ENCODE data around the gene TMEM53.
"Not testable (repeated sequence)": the region's sequence is repeated elsewhere in the genome, so short reads cannot be mapped to it uniquely, and the experiment has no call there.

Gene TMEM53

DNA sequence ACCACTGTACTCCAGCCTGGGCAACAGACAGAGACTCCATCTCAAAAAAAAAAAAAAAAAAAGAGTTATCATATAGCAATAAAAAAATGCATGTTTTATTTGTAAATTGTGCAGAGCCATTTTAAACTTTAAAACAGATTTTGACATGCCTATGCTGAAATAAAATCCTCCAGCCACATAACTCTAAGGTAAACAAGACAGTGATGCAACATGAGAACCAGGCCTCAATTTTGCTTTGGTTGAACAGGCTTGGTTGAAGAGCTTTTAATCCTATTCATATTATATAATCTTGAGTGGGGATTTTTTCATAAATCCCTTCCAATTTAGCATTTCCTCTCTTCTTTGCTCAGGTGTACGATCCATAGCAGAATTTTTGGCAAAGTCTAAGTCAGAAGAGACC, 26.3 kb upstream of the TMEM53 start:
- no peak for TF ChIP-seq POLR2A (IDR thresholded peaks at IDR 0.05; ENCODE audit: low read depth, low read length)
- no peak for TF ChIP-seq SPI1 (IDR thresholded peaks at IDR 0.05; ENCODE audit: low read depth, low read length)
- no peak for TF ChIP-seq PAX5 (IDR thresholded peaks at IDR 0.05; ENCODE audit: insufficient read depth, low read length, severe bottlenecking)
- no peak for TF ChIP-seq POU2F2 (IDR thresholded peaks at IDR 0.05; ENCODE audit: low read depth, low read length)
- TF ChIP-seq TAF1 (IDR thresholded peaks at IDR 0.05; ENCODE audit: low read depth, low read length), result no peak
- TF ChIP-seq POLR2AphosphoS5 (IDR thresholded peaks at IDR 0.05; ENCODE audit: low read depth, low read length), result no peak
- FAIRE-seq (no peak), DNase-seq (ENCODE audit: insufficient read length, low spot score) (no peak)

DNA sequence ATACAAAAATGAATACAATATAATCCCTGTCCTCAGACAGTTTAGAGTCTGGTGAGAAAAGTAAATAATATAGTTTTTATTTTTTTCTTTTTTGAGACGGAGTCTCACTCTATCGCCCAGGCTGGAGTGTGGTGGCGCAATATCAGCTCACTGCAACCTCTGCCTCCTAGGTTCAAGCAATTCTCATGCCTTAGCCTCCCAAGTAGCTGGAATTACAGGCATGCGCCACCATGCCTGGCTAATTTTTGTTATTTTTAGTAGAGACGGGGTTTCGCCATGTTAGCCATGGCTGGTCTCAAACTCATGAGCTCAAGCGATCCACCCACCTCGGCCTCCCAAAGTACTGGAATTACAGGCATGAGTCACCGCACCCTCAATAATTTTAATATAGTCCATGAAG, 25.1 kb upstream of the TMEM53 start:
- not testable (repeated sequence) for DNase-seq (ENCODE audit: insufficient read length, low spot score); FAIRE-seq

DNA sequence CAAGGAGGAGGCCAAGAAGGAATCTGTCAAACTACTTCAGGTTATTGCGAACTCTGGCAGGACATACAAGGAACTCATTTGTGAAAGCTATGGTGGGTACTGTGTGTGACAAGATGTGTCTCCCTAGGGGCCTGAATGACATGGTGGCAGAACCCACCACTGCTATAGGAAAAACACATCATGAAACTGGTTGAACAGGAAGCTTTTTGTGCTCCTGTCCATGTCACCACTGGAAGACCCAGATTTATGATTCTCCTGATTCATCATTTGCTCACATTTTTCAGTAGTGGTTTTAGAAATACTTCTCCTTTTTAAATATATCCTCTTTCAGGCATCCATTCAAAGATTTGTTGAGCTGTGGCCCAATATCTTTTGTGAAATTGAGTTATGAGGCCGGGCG, 23.9 kb upstream of the TMEM53 start:
- TF ChIP-seq POLR2AphosphoS5 (IDR thresholded peaks at IDR 0.05; ENCODE audit: low read depth, low read length) (no peak), SPI1 (IDR thresholded peaks at IDR 0.05; ENCODE audit: low read depth, low read length) (no peak), POLR2A (IDR thresholded peaks at IDR 0.05; ENCODE audit: low read depth, low read length) (no peak), TAF1 (IDR thresholded peaks at IDR 0.05; ENCODE audit: low read depth, low read length) (no peak), POU2F2 (IDR thresholded peaks at IDR 0.05; ENCODE audit: low read depth, low read length) (no peak), PAX5 (IDR thresholded peaks at IDR 0.05; ENCODE audit: insufficient read depth, low read length, severe bottlenecking) (no peak)
- peak; percentile 79 for FAIRE-seq
- no peak for DNase-seq (ENCODE audit: insufficient read length, low spot score)

DNA sequence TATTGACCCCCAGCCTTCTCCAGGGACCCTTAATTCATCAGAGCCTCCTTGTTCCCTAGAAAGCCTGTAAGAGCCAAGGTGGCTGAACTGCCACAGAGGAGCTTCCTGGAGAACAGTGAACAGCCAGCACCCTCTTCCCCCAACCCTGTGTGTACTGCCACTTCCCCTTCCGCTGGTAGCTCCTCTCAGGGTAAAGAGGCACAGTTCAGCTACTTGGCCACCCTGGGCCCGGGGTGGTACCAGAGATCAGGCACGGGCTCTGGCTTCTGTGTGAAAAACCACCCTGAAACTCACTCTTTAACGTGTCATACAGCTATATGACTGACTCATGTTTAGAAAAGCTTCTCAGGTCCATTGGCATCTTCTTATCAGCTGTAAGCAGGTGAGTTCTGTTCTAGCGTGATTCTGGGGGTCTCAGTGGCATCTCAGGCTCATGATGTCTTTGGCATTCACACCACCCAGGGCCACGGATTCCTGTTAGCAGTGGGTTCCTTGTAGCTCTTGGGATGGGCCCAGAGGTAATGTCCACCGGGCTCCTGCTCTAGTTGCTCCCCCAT, 22.6 kb upstream of the TMEM53 start:
- TF ChIP-seq POU2F2 (IDR thresholded peaks at IDR 0.05; ENCODE audit: low read depth, low read length) (no peak), POLR2AphosphoS5 (IDR thresholded peaks at IDR 0.05; ENCODE audit: low read depth, low read length) (no peak), TAF1 (IDR thresholded peaks at IDR 0.05; ENCODE audit: low read depth, low read length) (no peak), POLR2A (IDR thresholded peaks at IDR 0.05; ENCODE audit: low read depth, low read length) (no peak), SPI1 (IDR thresholded peaks at IDR 0.05; ENCODE audit: low read depth, low read length) (peak; percentile 79)
- FAIRE-seq (peak; percentile 97), DNase-seq (ENCODE audit: insufficient read length, low spot score) (no peak)

DNA sequence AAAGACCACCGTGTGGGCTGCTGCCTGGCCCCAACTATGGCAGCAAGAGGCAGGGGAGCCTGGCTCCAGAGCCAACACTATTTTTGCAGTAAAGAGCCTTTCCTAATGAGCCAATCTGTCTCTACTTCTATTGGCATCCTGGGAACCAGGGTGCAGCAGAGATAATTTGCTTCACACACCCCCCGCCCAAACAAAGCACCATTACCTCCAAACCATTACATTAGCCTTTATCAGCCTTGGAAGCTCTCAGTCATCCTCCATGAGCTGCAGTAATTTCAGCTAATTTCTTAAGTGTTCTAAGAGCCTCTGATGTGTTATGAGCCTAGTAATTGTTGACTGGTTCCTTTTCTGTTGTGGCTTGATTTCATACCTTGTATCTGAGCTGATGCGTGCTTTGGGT, 21.8 kb upstream of the TMEM53 start:
- no peak for FAIRE-seq
- TF ChIP-seq POLR2AphosphoS5 (IDR thresholded peaks at IDR 0.05; ENCODE audit: low read depth, low read length), result no peak
- TF ChIP-seq PAX5 (IDR thresholded peaks at IDR 0.05; ENCODE audit: insufficient read depth, low read length, severe bottlenecking), result no peak
- TF ChIP-seq TAF1 (IDR thresholded peaks at IDR 0.05; ENCODE audit: low read depth, low read length), result no peak
- no peak for TF ChIP-seq POLR2A (IDR thresholded peaks at IDR 0.05; ENCODE audit: low read depth, low read length)
- no peak for TF ChIP-seq POU2F2 (IDR thresholded peaks at IDR 0.05; ENCODE audit: low read depth, low read length)
- TF ChIP-seq SPI1 (IDR thresholded peaks at IDR 0.05; ENCODE audit: low read depth, low read length), result no peak

DNA sequence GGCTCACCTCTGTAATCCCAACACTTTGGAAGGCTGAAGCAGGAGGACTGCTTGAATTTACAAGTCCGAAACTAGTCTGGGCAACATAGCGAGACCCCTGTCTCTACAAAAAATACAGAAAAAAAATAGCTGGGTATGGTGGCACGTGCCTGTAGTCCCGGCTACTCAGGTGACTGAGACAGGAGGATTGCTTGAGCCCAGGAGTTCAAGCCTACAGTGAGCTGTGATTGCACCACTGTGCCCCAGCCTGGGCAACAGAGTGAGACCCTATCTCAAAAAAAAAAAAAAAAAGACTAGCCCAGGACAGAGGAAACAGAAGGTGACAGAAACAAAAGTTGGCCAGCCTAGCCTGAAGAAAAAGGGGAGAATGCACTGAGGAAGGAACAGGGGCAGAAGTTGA, 21.4 kb upstream of the TMEM53 start:
- no peak for DNase-seq (ENCODE audit: insufficient read length, low spot score)
- no peak for FAIRE-seq
- no peak for TF ChIP-seq SPI1 (IDR thresholded peaks at IDR 0.05; ENCODE audit: low read depth, low read length)
- TF ChIP-seq PAX5 (IDR thresholded peaks at IDR 0.05; ENCODE audit: insufficient read depth, low read length, severe bottlenecking), result no peak
- no peak for TF ChIP-seq POLR2A (IDR thresholded peaks at IDR 0.05; ENCODE audit: low read depth, low read length)
- no peak for TF ChIP-seq POLR2AphosphoS5 (IDR thresholded peaks at IDR 0.05; ENCODE audit: low read depth, low read length)
- TF ChIP-seq TAF1 (IDR thresholded peaks at IDR 0.05; ENCODE audit: low read depth, low read length), result no peak
- TF ChIP-seq POU2F2 (IDR thresholded peaks at IDR 0.05; ENCODE audit: low read depth, low read length), result no peak

More for the DNA sequence above, 21.8 kb upstream of the TMEM53 start:
- no peak for DNase-seq (ENCODE audit: insufficient read length, low spot score)

DNA sequence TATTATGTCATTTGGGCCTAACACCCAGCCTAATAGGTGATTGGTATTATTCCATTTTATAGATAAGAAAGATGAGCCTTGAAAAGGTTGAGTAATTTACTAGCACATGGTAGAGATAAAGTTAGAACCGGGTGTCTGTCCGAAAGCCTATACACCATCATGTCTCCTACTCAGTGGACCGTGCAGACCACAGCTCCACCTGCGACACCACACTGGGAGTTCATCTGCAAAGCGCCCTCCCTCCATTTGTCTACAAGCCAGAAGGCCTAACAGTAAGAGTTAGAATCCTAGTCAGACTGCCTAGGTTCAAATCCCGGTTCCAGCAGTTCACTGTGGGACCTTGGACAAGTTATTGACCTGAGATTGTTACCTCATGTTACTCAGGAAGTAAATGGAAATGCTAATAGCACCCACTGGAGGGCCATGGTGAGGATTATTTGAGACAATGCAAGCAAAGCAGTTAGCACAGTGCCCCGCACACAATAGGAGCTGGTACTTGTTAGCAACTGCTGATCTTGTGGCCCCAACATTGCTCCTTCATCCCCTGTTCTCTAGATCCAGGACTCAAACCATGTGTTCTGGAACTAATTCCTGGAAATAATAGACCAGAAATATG, 20.7 kb upstream of the TMEM53 start:
- TF ChIP-seq PAX5 (IDR thresholded peaks at IDR 0.05; ENCODE audit: insufficient read depth, low read length, severe bottlenecking) (peak; percentile 87), POLR2AphosphoS5 (IDR thresholded peaks at IDR 0.05; ENCODE audit: low read depth, low read length) (no peak)
- FAIRE-seq (peak; percentile 99), DNase-seq (ENCODE audit: insufficient read length, low spot score) (no peak)

DNA sequence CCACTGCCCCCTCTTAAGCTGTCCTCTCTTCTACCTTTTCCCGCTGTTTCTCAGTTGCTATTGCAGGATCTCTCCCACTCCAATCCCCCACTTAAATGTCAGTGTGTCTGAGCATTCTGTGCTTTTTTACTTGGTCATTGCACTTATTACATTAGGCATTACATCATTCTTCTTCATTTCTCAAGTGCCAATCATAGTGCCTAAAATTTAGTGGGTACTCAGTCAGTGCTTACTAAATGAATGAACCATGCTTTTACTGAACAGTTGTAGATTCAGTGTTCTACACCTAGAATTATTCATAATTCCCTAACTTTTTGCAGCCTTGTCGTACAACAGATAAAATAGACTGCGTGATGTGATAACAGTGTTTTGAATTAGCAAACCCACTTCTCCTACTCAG, 19.6 kb upstream of the TMEM53 start:
- no peak for DNase-seq (ENCODE audit: insufficient read length, low spot score)
- FAIRE-seq, result peak; percentile 26
- no peak for TF ChIP-seq POLR2A (IDR thresholded peaks at IDR 0.05; ENCODE audit: low read depth, low read length)

DNA sequence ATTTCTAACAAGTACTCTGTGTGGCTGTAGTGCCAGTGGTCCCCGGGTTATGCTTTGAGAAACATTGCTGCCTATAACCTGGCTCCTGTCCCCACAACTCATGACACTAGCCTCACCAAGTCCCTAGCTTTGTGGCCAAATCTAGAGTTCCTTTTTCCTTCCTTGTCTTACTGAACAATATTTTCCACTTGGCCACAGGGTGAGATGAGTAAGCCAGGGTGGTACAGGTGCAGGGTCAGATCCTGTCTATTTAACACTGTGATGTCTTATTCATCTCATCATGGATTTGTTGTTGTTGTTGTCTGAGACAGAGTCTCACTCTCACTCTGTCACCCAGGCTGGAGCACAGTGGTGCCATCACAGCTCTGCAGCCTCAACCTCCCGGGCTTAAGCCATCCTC, 18.9 kb upstream of the TMEM53 start:
- no peak for DNase-seq (ENCODE audit: insufficient read length, low spot score)
- peak; percentile 92 for FAIRE-seq
- TF ChIP-seq POLR2AphosphoS5 (IDR thresholded peaks at IDR 0.05; ENCODE audit: low read depth, low read length) (no peak), POU2F2 (IDR thresholded peaks at IDR 0.05; ENCODE audit: low read depth, low read length) (no peak), SPI1 (IDR thresholded peaks at IDR 0.05; ENCODE audit: low read depth, low read length) (0 out of 2 replicates have a peak, but pooled peaks have one; percentile 16)

DNA sequence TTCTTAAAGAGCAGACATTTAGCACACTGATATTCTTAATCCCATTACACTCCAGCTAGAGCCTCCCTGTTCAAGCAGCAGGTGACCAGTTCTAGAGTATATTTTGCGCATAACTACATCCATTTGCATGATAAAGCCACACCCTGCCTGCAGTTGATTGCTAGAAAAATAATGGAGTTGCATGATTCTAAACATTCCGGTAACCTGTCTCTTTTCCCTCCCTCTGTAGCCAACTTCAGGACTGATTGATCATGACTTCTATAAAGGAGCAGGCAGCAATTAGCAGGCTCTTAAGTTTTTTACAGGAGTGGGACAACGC, 15.1 kb upstream of the TMEM53 start:
- FAIRE-seq, result no peak
- DNase-seq (ENCODE audit: insufficient read length, low spot score), result no peak
- TF ChIP-seq POLR2AphosphoS5 (IDR thresholded peaks at IDR 0.05; ENCODE audit: low read depth, low read length) (no peak), TAF1 (IDR thresholded peaks at IDR 0.05; ENCODE audit: low read depth, low read length) (no peak), POU2F2 (IDR thresholded peaks at IDR 0.05; ENCODE audit: low read depth, low read length) (no peak), SPI1 (IDR thresholded peaks at IDR 0.05; ENCODE audit: low read depth, low read length) (no peak)
